IPS-NIHi7 (cell line): ENCODE measurements around the gene ANKRD9.
"Not testable (repeated sequence)": the region's sequence is repeated elsewhere in the genome, so short reads cannot be mapped to it uniquely, and the experiment has no call there.

ENCODE experiments used
- DNase-seq: peaks from one replicate; pipeline ENCODE4 v3.0.0; 2012; ENCODE audit warnings: mixed read lengths; ENCODE audit errors: extremely low spot score

The ANKRD9 gene

DNA sequence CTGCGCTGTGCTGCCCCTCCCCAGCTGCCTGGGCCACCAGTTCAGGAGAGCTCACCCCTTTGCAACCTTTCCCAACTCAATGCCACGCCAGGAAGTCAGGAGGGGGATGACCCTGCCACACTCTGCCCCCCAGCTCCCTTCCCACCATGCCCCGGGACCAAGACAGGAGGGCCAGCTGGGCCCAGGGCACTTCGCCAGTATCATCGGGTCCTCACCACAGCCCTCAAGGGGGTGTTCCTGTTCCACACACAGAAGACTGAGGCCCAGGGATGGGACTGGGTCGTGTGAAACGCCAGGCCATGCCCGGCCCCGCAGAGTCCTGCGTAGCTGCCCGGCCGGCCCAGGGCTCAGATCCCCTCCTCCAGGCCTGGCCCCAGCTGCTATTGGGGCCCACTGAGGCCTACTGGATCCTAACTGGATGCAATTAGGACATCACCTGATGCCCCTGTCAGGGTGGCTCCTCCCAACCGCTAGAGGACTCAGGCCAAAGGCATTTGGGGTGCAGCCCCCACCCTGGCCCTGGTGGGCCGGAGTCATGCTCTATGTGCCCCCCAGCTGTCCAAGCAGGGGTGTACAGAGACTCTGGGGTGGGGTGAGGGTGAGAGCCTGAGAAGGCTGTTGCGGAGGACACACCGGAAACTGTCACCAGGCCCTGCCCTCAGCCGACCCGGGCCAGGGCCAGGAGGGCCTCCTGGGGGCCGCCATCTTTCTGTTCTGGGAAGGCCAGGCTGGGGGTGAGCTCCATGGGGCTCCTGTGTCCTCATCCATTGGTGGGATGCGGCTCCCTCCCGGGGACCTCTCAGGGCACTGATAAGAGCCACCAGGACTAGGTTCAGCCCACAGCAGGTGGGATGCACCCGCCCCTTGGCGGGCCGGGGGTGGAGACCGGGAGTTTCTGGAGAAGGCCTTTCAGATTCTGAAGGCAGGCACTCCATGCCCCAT is 29.3 kb upstream of the ANKRD9 start:
- no peak for DNase-seq

DNA sequence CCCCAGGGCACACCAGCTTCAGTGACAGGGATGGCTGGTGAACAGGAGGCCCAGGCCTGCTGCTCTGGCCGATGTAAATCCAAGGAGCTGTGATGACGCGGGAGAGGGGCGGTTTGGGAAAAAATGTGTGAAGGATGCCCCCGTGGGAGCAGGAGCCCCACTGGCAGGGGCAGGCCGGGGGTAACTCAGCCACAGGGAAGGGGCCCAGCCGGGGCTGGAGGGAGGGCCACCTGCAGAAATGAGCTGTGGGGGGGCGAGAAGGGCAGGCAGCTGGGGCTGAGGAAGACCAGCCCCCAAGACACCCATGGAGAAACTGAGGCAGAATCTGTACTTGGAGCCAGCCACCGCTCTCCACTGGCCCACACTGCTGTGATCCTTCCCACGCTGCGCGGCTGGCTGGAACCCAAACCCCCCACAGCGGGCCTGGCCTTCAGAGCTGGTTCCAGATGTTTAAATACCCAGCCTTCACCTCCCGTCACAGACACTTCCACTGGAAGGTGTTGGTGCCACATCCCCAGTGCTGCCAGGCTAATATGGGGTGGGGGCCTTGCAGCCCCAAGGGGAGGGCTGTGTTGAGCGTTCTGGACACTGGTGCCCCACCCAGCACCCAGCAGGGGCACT is 28.5 kb upstream of the ANKRD9 start:
- DNase-seq = no peak

DNA sequence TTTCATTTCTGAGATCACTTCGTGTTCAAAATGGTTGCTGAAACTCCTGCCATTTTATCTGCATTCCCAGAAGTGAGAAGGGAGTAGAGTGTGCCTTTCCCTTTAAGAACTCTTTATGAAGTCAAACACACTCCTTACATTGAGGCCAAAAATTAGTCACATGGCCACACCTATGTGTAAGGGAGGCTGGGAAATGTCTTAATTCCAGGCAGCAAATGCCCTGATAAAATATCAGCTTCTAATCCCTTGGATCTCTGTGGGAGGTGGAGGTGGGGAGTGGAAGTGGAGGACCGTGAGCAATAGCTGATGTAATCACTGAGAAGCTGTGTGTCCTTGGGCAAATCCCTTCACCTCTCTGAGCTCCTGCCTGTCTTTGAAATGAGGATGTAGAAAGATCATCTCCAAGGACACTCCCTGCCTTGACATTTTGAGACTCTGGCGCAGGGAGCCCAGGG is 22.7 kb upstream of the ANKRD9 start:
- DNase-seq = no peak

DNA sequence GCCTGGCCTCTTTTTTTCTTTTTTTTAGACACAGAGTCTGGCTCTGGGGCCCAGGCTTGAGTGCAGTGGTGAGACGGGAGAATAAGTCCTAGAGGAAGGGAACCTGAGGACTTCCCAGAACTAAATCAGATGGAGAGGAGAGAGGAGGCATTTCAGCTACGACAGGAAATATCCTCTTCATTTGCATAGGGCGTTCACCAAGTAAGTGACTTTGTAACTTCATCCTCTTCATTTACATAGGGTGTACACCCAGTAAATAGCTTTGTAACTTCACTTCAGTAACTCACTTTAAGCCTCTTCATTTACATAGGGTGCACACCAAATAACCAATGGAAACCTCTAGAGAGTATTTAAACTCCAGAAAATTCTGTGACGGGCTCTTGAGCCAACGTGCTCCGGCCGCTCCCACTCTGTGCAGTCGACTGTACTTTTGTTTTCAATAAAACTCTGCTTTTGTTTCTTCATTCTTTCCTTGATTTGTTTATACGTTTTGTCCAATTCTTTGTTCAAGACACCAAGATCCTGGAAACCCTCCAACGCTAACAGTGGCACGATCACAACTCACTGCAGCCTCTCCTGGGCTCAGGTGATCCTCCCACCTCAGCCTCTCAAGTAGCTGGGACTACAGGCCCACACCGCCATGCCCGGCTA is 21.4 kb upstream of the ANKRD9 start:
- DNase-seq = no peak

DNA sequence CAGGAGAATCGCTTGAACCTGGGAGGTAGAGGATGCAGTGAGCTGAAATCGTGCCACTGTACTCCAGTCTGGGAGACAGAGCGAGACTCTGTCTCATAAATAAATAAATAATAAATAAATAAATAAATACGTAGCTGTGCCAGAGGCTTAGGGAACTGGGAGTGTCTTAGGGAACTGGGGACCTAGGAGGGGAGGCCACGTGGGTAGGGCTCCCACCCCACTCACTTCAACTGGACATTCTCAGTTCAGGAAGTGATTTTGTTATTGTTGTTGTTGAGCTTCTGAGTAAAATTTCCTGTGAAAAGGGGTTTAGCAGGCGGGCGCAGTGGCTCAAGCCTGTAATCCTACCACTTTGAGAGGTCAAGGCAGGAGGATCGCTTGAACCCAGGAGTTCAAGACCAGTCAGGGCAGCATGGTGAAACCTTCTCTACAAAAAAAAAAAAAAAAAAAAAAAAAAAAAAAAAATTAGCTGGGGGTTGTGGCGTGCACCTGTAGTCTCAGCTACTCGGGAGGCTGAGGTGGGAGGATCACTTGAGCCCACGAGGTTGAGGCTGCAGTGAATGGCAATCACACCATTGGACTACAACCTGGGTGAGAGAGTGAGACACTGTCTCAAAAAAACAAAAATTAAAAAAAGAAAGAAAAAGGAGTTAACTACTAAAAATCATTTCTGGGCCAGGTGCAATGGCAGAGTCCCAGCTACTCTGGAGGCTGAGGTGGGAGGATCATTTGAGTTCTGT is 19.0 kb upstream of the ANKRD9 start:
- DNase-seq = no peak

DNA sequence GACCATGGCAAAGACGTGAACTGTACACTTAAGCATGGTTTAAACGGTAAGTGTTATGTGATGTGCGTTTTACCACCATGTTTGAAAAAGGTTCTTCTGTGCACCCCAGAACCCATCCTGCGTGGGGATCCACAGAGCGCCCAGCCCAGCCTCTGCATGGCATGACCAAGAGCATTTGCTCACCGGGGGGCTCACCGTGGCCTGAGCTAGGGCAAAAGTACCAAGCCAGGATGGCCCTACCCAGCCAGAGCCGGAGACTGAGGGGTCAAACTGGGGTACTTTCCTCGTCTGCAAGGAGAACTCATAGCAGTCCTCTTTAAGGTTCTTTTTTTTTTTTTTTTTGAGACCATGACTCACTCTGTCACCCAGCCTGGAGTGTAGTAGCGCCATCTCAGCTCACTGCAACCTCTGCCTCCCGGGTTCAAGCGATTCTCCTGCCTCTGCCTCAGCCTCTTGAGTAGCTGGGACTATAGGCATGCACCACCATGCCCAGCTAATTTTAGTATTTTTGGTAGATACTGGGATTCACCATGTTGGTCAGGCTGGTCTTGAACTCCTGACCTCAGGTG is 16.4 kb upstream of the ANKRD9 start:
- DNase-seq = no peak

DNA sequence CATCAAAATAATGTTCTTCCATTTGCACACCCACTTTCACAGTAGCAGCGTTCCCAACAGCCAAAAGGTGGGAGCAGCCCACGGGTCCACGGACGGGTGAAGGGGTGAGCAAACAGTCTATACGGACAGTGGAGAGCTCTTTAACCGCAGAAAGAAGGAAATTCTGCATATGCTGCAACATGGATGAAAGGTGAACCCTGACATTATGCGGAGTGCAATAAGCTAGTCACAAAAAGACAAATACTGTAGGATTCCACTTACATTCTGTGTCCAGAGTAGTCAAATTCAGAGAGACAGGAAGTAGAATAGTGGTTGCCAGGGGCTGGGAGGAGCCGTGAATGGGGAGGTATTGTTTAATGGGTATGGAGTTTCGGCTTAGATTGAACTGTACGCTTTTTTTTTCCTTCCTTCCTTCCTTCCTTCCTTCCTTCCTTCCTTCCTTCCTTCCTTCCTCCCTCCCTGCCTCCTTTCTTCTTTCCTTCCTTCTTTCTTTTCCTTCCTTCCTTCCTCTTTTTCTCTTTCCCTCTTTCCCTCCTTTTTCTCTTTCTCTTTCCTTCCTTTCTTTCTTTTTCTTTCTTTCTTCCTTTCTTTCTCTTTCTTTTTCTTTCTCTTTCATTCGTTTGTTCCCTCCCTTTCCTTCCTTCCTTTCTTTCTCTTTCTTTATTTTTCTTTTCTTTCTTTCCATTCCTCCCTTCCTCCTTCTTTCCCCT is 15.8 kb upstream of the ANKRD9 start:
- DNase-seq = no peak

DNA sequence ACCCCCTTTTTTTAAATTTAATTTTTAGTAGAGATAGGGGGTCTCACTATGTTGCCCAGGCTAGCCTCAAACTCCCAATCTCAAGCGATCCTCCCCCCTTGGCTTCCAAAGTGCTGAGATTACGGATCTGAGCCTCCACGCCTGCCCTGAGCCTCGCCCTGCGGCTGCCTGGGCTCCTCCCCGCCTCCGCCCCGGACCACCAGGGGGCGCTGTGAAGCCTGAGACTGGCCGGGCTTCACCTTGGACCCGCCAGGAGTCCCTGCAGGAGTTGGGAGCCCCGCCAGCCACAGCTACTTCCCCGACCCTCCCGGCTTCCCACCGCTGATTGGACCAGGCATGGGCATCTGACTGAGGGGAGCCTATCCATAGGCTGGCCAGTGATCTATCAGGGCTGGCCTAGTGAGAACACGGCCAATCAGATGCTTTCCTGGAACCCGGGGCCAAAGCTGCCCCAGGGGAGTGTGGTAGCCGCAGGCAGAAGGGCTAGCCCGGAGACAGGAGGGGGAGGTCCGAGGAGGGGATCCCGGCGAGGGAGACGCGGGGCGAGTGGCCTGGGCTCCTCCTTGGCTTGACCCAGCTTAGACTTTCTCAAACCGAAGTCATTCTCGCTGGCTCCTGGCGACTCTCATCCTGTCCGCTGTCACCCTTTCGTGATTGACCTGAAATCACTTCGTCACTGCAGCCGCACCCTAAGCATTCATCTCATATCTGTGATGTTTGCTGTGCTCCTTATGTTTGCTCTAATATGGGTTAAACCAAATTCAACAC is 15.1 kb upstream of the ANKRD9 start:
- DNase-seq = peak; percentile 100

DNA sequence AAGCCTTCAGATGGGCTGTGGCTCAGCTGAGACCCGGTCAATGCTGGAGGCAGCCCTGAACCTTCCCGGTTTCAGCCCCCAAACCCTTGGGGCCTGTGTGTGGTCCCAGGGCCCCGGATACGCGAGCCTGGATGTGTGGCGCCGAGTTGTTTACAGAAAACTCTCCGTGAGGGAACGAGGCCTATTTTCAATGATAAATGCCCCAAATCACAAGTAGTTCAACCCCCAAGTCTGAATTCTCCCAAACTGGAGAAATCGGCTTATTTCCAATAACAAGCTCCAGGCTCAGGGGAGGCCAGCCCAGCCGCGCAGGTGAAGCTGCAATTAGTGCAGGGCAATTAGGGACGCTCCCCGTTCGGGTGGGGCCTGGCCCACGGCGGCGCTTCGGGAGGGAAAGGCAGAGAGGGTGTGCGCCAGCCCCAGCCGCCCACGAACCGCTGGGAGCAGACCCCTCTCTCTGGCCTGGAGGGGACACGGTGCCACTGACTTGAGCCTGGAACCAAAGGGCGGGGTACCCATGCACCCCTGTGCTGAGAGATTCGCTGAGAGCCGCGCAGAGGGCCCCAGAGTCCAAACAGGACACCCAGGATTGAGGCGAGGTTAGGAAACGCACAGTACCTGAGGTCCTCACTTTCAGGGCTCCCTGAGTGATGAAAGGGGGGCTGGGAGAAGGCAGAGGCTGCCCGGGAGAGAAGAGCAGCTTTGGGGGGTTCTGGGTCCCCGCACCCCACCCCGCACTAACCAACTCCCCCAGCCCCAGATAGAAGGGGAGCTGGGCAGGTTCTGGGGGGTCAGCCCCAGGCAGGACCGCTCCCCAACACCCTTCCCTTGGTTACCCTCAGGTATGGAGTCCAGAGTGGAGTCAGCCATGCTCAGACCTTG is 14.2 kb upstream of the ANKRD9 start:
- no peak for DNase-seq

DNA sequence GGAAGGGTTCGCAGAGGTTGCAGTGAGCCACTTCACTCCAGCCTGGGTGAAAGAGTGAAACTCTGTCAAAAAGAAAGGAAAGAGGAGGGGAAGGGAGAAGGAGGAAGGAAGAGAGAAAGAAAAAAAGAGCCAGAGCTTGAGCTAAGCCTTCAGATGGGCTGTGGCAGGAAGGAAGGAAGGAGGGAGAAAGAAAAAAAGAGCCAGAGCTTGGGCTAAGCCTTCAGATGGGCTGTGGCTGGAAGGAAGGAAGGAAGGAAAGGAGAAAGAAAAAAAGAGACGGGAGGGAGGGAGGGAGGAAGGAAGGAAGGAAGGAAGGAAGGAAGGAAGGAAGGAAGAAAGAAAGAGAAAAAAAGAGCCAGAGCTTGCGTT is 13.6 kb upstream of the ANKRD9 start:
- DNase-seq = no peak

DNA sequence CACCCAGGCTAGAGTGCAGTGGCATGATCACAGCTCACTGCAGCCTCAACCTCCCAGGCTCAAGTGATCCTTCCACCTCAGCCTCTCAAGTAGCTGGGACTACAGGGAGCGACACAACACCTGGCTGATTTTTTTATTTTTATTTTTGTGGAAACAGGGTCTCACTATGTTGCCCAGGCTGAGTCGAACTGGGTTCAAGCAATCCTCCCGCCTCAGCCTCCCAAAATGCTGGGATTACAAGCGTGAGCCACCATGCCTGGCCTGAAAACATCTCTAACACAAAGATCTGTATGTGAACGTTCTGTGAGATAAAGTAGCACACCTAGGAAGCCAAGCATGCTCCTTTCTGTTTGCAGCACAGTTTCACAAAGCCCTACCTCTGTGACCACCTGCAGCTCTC is 10.1 kb upstream of the ANKRD9 start:
- not testable (repeated sequence) for DNase-seq

DNA sequence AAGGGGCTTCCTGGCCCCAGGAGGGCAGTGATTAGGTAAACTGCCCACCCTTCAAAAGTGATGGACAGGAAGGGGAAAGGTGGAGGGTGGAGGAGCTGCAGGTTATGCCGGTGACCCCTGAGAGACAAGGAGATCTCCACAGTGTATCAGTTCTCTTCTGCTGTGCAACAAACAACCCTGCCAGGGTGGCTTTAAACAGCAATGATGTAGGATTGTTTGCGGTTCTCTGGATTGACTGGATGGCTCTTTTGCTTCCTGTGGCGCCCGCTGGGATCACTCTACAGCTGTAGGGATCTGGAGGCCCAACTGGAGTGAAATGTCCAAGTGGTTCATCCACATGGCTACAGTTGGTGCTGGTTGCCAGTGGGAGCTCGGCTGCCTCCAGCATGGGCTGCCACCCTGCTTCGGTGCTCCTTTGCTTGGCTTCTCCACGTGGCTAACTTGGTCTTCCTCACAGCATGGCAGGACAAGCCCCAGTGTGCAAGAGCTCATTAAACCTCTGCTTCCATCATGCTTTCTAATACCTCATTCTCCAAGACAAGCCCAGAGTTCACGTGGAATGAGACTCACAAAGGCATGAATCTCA is 8.6 kb upstream of the ANKRD9 start:
- DNase-seq = no peak

DNA sequence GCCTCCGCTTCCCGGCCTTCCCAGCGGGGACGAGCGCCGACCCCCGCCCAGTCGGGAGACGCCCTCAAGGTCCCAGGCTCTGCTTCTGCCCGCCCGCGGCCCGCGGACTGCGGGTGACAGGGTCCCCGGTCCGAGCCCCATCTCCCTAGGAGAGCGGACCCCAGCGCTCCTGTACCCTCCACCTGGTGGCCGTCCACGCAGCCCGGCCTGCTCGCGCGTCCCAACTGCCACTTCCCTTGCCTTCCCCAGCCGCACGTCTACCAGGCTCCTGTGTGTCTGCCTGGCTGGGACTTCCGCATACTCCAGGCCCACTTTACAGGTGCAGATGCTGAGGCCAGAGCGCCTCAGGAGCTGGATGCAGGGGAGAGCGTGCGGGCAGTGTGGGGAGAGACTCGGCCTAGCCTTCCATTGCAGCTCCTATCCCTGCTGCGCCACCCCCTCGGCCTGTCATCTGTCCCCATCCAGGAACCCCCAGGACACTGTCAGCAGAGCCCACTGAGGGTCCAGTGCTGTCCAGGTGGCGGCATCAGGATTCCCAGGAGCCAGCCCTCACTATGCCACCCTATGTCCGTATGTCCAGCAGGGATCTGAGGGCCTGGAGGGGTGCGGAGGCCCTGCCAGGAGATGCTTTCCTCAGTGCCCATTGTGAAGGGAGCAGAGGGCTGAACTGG is 8.0 kb upstream of the ANKRD9 start:
- DNase-seq = no peak

DNA sequence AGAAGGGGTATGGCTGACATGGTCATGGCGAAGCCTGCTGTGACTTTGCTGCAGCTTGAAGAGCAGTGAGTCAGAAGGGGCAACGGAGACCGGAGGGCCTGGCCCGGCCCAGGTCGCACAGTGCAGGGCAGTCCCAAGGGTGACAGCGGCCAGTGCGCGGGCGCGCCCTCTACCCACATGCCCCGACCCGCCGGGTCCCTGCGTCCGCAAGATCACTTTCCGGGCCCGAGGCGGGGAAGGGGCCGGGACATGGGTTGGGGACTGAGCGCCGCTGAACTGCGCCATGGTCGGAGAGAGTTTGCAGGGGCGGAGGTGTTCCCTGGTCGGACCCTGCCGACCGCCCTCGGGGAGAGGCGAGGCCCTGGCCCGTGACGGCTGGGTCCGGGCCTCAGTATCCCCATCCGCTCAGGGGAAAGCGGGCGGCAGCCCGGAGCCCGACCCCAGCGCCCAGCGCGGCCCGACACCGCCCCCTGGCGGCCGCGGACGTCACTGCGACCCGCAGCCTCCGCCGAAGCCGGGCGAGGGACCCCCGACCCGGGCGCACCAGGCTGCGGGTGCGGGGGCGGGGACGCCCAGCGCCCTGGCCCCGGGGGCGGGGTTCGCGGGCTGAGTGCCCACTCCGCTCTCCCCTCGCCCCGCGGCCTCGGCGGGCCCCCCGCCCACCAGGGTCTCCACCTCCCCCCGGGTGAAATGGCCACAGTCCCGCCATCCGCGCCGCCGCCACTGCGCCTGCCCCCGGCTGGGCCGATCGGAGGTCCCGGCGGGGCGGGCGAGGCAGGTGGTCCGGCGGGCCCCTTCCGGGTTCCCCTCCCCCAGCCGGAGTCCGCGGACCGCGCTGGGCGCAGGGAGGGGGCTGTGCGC is 7.2 kb upstream of the ANKRD9 start:
- DNase-seq = peak; percentile 84

DNA sequence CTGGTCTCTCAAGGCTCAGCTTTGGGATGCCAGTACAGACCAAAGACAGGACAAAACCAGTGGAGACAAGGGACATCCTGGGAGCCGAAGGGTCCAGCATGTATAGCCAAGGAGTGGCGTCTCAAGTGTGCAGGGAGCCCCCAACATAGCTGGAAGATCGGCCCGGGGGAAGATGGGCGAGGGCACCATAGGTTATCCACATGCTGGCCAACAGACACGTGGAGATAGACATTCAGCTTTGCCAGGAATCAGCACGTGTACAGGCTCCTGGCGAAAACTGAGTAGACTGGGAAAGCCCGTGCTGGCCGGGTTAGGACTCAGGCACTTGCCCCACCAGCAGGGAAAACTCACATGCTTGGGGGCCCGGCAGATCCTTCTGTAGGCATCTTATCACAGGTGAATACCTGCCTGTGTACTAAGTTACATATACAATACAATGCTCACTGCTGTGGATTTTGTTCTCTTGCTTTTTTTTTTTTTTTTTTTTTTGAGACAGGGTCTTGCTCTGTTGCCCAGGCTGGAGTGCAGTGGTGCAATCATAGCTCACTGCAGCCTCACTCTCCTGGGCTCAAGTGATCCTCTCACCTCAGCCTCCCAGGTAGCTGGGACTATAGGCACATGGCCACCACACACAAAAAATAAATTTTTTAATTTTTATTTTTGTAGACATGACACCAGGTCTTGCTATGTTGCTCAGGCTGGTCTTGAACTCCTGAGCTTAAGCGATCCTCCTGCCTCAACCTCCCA is 5.6 kb upstream of the ANKRD9 start:
- no peak for DNase-seq

DNA sequence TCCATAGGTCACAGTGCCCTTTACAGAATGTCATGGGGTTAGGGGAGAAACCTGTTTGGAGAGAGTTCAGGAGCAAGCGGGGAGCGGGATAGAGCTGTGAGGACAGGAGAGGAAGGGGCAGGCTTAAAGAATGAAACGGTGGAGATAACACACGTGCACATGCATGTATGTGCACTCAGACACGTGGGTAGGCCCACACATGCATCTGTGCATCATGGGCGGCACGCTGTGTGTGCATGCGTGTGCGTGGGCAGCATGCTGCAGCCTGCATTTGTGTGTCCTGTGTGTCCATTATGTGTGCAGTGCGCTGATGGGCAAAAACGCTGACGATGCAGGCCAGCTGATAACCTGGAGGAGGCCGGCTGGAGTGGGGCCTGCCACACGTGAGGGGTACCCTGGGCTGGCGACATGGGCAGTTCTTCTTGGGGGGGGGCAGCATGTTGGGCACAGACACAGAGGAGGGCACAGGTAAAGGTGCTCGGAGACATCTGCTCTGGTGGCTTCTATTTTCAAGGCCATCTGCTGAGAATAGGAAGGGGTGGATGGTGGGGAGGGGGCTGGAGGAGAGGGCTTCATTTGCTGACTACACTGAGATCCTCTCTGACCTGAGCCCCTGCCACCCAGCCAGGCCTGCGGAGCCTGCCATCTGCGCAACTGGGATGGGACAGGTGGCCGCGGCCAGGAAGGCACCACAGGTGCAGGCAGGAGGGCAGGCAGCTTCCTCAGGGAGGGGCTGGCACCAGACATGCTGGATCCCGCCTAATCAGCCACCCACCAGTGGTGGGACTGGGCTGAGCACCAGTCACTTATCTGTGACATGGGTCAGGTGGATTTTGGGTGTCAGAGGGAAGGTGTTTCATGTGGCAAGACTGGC is 4.6 kb upstream of the ANKRD9 start:
- no peak for DNase-seq
